K562 (cell line): ENCODE measurements around the gene ZFYVE27. TPM values are rescaled to one million over a fixed set of nuclear protein-coding genes. Genes with fewer than 3 reads are reported as not detected.

Source experiments
- ADNP ChIP-seq: fragments of 200-800 bp; sonication (Bioruptor generic); IDR thresholded peaks from 2 replicates; pipeline ENCODE4 v1.6.1; 2016; ENCODE audit warnings: missing genetic modification characterization, missing compliant biosample characterization
- CAMTA2 ChIP-seq: fragments of 250-450 bp; sonication (Bioruptor Pico); conservative IDR thresholded peaks from 2 replicates; pipeline ENCODE4 v1.5.1; 2022
- CCNT2 ChIP-seq: IDR thresholded peaks from 2 replicates; pipeline ENCODE4 v1.6.1; 2011; ENCODE audit warnings: borderline replicate concordance, low read depth, mild to moderate bottlenecking, moderate library complexity, mixed read lengths, low read length; ENCODE audit not compliant: insufficient read length; ENCODE audit errors: extremely low read depth
- DACH1 ChIP-seq: fragments of 450-650 bp; IDR thresholded peaks from 2 replicates; pipeline ENCODE4 v1.6.1; 2018; ENCODE audit not compliant: partially characterized antibody
- DEAF1 ChIP-seq: fragments of 450-650 bp; formaldehyde crosslinking; IDR thresholded peaks from 2 replicates; pipeline ENCODE4 v1.4.0; 2020; ENCODE audit warnings: mild to moderate bottlenecking, moderate library complexity
- FOXK1 ChIP-seq: sonication (generic); formaldehyde crosslinking; IDR thresholded peaks from 2 replicates; pipeline ENCODE4 v1.8.0; 2022; ENCODE audit warnings: missing genetic modification reagents, mild to moderate bottlenecking, borderline replicate concordance
- HNRNPLL ChIP-seq: fragments of 200-400 bp; formaldehyde crosslinking; IDR thresholded peaks from 2 replicates; pipeline ENCODE4 v1.6.1; 2017; ENCODE audit warnings: low read length, low read depth, mild to moderate bottlenecking; ENCODE audit not compliant: poor library complexity, severe bottlenecking
- MLLT1 ChIP-seq, 2 experiments: fragments of 450-650 bp; IDR thresholded peaks; 2 replicates each; pipeline ENCODE4 v1.6.1; 2016
- NR0B1 ChIP-seq: fragments of 450-650 bp; IDR thresholded peaks from one replicate; pipeline ENCODE4 v1.6.1; 2018; ENCODE audit warnings: mild to moderate bottlenecking, moderate library complexity; ENCODE audit not compliant: partially characterized antibody
- PPARD ChIP-seq: fragments of 250-450 bp; sonication (Bioruptor Pico); IDR thresholded peaks from 2 replicates; pipeline ENCODE4 v1.8.0; 2022; ENCODE audit warnings: inconsistent platforms, mild to moderate bottlenecking, moderate library complexity
- RUNX1 ChIP-seq: sonication (generic); IDR thresholded peaks from 2 replicates; pipeline ENCODE4 v1.6.1; 2016; ENCODE audit warnings: antibody characterized with exemption, low read depth
- SETDB1 ChIP-seq: IDR thresholded peaks from one replicate; pipeline ENCODE4 v1.6.1; 2012; ENCODE audit warnings: low read length, control low read depth, inconsistent platforms
- TBP ChIP-seq: optimal IDR thresholded peaks from 2 replicates; pipeline ENCODE3; 2011; ENCODE audit warnings: low read depth, low read length, improper control_type of control experiment
- ZNF407 ChIP-seq: fragments of 450-650 bp; IDR thresholded peaks from 2 replicates; pipeline ENCODE4 v1.6.1; 2016; ENCODE audit warnings: low read depth
- polyA plus RNA-seq, 8 experiments: library from polyadenylated mRNA; depleted of rRNA in 4 of 8; stranded (reverse) in 5 of 8; unstranded in 3 of 8; fragments of >200 nt; fragmentation: Nextera tagmentation in 2 of 8; fragmentation: Illumina TruSeq in 1 of 8; extraction: Ambion mirVana in 2 of 8; extraction: Trizol in 1 of 8; gene quantifications; 2 replicates each; pipeline versions ENCODE4 v1.2.1 to v1.2.3, GENCODE V29; 2011 to 2014; ENCODE audit warnings: inconsistent platforms in 1 of 8, missing spikeins in 1 of 8
- total RNA-seq, 7 experiments: library from RNA; depleted of rRNA in 6 of 7; stranded (reverse); fragments of >200 nt in 6 of 7; fragmentation: Illumina TruSeq in 2 of 7; extraction: Trizol in 2 of 7; gene quantifications; 2 replicates each; pipeline versions ENCODE4 v1.2.1 to v1.2.3, GENCODE V29; 2011 to 2021; ENCODE audit warnings: low replicate concordance in 1 of 7

Gene ZFYVE27
- total and polyA plus RNA-seq, 9 of the 15 experiments (the other 6 are each of a cell fraction or from before 2014, with no cell fraction given) = 0.81 to 21.9 (median 15.3) TPM

- TF ChIP-seq HNRNPLL (no peak), SETDB1 (no peak), PPARD (CRISPR knock-in tag) (no peak), ADNP (tag) (no peak), ZNF407 (no peak), DACH1 (no peak), TBP (no peak), CAMTA2 (no peak), DEAF1 (no peak), FOXK1 (CRISPR knock-in tag) (no peak), RUNX1 (no peak), MLLT1 (IDR thresholded peaks at IDR 0.05) (no peak), CCNT2 (peak; percentile 39), NR0B1 (no peak)
These were observed 35.2 kb downstream of the ZFYVE27 start, which contains the start of gene SFRP5 (continued) for GRCh38 chr10:97771913-97772823.
